Loucy (cell line): ENCODE results near the gene ANGPTL2.

Experiments used
- H2AFZ ChIP-seq: fragments of 200-600 bp; sonication (generic); 2 replicates; pipeline ENCODE4 v1.6.0; 2016; ENCODE audit warnings: antibody characterized with exemption, mild to moderate bottlenecking, low read length, moderate library complexity
- H3F3A ChIP-seq: fragments of 200-600 bp; 2 replicates; pipeline ENCODE4 v1.6.0; 2016; ENCODE audit warnings: antibody characterized with exemption, low read depth, mild to moderate bottlenecking
- H3K27me3 ChIP-seq: fragments of 200-600 bp; sonication (generic); 2 replicates; pipeline ENCODE4 v1.6.1; 2014; ENCODE audit warnings: low read length, mild to moderate bottlenecking; ENCODE audit not compliant: insufficient read depth, poor library complexity, severe bottlenecking
- H3K36me3 ChIP-seq: fragments of 200-600 bp; sonication (generic); 2 replicates; pipeline ENCODE4 v1.6.1; 2016; ENCODE audit warnings: low read length; ENCODE audit not compliant: insufficient read depth
- H3K4me1 ChIP-seq: fragments of 200-600 bp; sonication (generic); 2 replicates; pipeline ENCODE4 v1.5.1; 2014; ENCODE audit warnings: low read length, mild to moderate bottlenecking; ENCODE audit not compliant: insufficient read depth, poor library complexity, severe bottlenecking
- H3K4me2 ChIP-seq: fragments of 200-600 bp; sonication (generic); 2 replicates; pipeline ENCODE4 v1.6.0; 2014; ENCODE audit warnings: antibody characterized with exemption, low read length, low read depth, mild to moderate bottlenecking; ENCODE audit not compliant: poor library complexity, severe bottlenecking
- H3K4me3 ChIP-seq: fragments of 200-600 bp; sonication (generic); 2 replicates; pipeline ENCODE4 v1.5.1; 2014; ENCODE audit warnings: low read length, mild to moderate bottlenecking, mixed read lengths; ENCODE audit not compliant: poor library complexity, severe bottlenecking
- H3K79me2 ChIP-seq: fragments of 200-600 bp; sonication (generic); 2 replicates; pipeline ENCODE4 v1.6.1; 2014; ENCODE audit warnings: low read length; ENCODE audit not compliant: insufficient read depth
- H3K9ac ChIP-seq: fragments of 200-600 bp; sonication (generic); 2 replicates; pipeline ENCODE4 v1.6.0; 2014; ENCODE audit warnings: mild to moderate bottlenecking, low read depth, low read length, moderate library complexity; ENCODE audit not compliant: poor library complexity, severe bottlenecking
- H3K9me2 ChIP-seq: fragments of 200-600 bp; sonication (generic); replicated peaks from 2 replicates; pipeline ENCODE4 v1.6.1; 2016; ENCODE audit warnings: low read depth, low read length, mixed read lengths
- H3K9me3 ChIP-seq: fragments of 200-600 bp; sonication (generic); 2 replicates; pipeline ENCODE4 v1.6.1; 2014; ENCODE audit warnings: mild to moderate bottlenecking, antibody characterized with exemption, low read length, low read depth; ENCODE audit not compliant: insufficient read depth
- H4K20me1 ChIP-seq: fragments of 200-600 bp; sonication (generic); 2 replicates; pipeline ENCODE4 v1.6.0; 2014; ENCODE audit warnings: antibody characterized with exemption, low read length, mild to moderate bottlenecking; ENCODE audit not compliant: insufficient read depth, poor library complexity, severe bottlenecking
- EZH2phosphoT487 ChIP-seq: fragments of 200-600 bp; IDR thresholded peaks from 2 replicates; pipeline ENCODE4 v1.6.1; 2018; ENCODE audit warnings: antibody characterized with exemption, mild to moderate bottlenecking, moderate library complexity, borderline replicate concordance
- TF ChIP-seq, protein P1 (sequence below): fragments of 200-600 bp; sonication (generic); conservative IDR thresholded peaks from 2 replicates; pipeline ENCODE4 v1.5.1; 2014; ENCODE audit warnings: mild to moderate bottlenecking, antibody characterized with exemption, low read length

Gene ANGPTL2

GRCh38 chr9:127161081-127161624 is 38.7 kb upstream of the ANGPTL2 start:
- H3K9ac ChIP-seq, result no peak overlapping the region

GRCh38 chr9:127159949-127160610 is 37.6 kb upstream of the ANGPTL2 start:
- H3K9ac ChIP-seq, result no peak overlapping the region
- H3K9me2 ChIP-seq, result no peaks in the 10 kb centered on the region
- H3K36me3 ChIP-seq, result no peaks in the 10 kb centered on the region
- no peaks in the 10 kb centered on the region for H4K20me1 ChIP-seq
- H3K27me3 ChIP-seq, result no peaks in the 10 kb centered on the region
- H3K4me2 ChIP-seq, result no peak overlapping the region
- H2AFZ ChIP-seq, result no peak overlapping the region
- H3F3A ChIP-seq, result peaks cover 10% of the 10 kb centered on the region
- TF ChIP-seq EZH2phosphoT487, result no peak
- TF ChIP-seq, protein P1, sequence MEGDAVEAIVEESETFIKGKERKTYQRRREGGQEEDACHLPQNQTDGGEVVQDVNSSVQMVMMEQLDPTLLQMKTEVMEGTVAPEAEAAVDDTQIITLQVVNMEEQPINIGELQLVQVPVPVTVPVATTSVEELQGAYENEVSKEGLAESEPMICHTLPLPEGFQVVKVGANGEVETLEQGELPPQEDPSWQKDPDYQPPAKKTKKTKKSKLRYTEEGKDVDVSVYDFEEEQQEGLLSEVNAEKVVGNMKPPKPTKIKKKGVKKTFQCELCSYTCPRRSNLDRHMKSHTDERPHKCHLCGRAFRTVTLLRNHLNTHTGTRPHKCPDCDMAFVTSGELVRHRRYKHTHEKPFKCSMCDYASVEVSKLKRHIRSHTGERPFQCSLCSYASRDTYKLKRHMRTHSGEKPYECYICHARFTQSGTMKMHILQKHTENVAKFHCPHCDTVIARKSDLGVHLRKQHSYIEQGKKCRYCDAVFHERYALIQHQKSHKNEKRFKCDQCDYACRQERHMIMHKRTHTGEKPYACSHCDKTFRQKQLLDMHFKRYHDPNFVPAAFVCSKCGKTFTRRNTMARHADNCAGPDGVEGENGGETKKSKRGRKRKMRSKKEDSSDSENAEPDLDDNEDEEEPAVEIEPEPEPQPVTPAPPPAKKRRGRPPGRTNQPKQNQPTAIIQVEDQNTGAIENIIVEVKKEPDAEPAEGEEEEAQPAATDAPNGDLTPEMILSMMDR, result no peak
- H3K4me1 ChIP-seq, result peaks cover 23% of the 10 kb centered on the region
- no peak overlapping the region for H3K4me3 ChIP-seq
- H3K9me3 ChIP-seq, result no peaks in the 10 kb centered on the region
- no peaks in the 10 kb centered on the region for H3K79me2 ChIP-seq

More at GRCh38 chr9:127161081-127161624, 38.7 kb upstream of the ANGPTL2 start:
- TF ChIP-seq, protein P1, result no peak
- TF ChIP-seq EZH2phosphoT487, result no peak
- Histone ChIP-seq H4K20me1 (no peaks in the 10 kb centered on the region), H3K36me3 (no peaks in the 10 kb centered on the region), H2AFZ (no peak overlapping the region), H3K4me3 (no peak overlapping the region), H3K79me2 (no peaks in the 10 kb centered on the region), H3K4me1 (peaks cover 26% of the 10 kb centered on the region), H3K9me3 (no peaks in the 10 kb centered on the region), H3F3A (peaks cover 10% of the 10 kb centered on the region), H3K27me3 (no peaks in the 10 kb centered on the region), H3K9me2 (no peaks in the 10 kb centered on the region), H3K4me2 (no peak overlapping the region)

DNA sequence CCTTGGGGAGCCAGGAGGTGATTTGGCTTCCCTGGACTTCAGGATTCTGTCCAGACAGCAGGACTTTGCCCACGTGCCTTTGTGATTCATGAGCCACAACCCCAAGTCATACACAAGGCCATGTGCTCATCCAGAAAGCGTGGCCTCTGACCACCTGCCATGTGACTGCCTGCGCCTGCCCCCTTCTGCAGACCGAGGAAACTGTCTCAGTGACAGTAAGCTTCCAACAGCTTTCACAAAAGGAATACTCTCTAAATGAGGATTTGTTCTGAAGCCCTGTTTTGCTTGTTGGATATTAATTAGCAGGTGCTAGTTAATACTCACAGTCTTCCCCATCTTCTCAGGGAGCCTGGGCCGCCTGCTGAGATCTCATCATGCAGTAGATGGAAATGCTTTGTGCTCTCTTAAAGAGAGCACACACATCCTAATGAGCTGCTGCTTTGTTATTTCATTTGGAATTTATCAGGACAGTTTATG is 36.9 kb upstream of the ANGPTL2 start:
- Histone ChIP-seq H3K36me3 (no peaks in the 10 kb centered on the region), H3F3A (peaks cover 10% of the 10 kb centered on the region), H3K4me1 (peaks cover 23% of the 10 kb centered on the region), H3K9me2 (no peaks in the 10 kb centered on the region), H3K4me3 (no peak overlapping the region), H3K9ac (no peak overlapping the region), H3K27me3 (no peaks in the 10 kb centered on the region), H4K20me1 (no peaks in the 10 kb centered on the region), H3K9me3 (no peaks in the 10 kb centered on the region), H3K4me2 (no peak overlapping the region), H3K79me2 (no peaks in the 10 kb centered on the region), H2AFZ (no peak overlapping the region)
- no peak for TF ChIP-seq EZH2phosphoT487
- TF ChIP-seq, protein P1, result no peak
